Measurements from ENCODE around the gene MCC.
A peak's percentile ranks its signal among the peaks of the same experiment; 100 is the strongest.

Gene MCC

GRCh38 chr5:113512341-113512740 is 24.1 kb upstream of the MCC start:
- POLR2A ChIA-PET, result no interaction called here
- TF ChIP-seq CTCF (IDR thresholded peaks at IDR 0.05; ENCODE audit: insufficient read depth, low read length, missing control alignments), result no peak
- CTCF ChIA-PET, result interaction anchor here (0.7 to 9.2 kb wide), 15 partner anchors 8 to 517 kb away, joined by 3 to 147 read pairs (median 4); no protein-coding TSS in a partner anchor
- H3K4me3 ChIP-seq (ENCODE audit: low read depth, low read length), result no peak overlapping the region
- DNase-seq (ENCODE audit: low read depth, low spot score), result no peak

GRCh38 chr5:113510836-113511451 is 22.7 kb upstream of the MCC start:
- peak; percentile 32 for TF ChIP-seq CTCF (IDR thresholded peaks at IDR 0.05; ENCODE audit: insufficient read depth, low read length, missing control alignments)
- no peak overlapping the region for H3K4me3 ChIP-seq (ENCODE audit: low read depth, low read length)
- ChIA-PET CTCF (interaction anchor here (0.6 to 9.2 kb wide), 28 partner anchors 9 to 629 kb away, joined by 3 to 147 read pairs (median 4); partner anchors contain the start of genes DCP2 and MCC), POLR2A (no interaction called here)
- no peak for DNase-seq (ENCODE audit: low read depth, low spot score)

DNA sequence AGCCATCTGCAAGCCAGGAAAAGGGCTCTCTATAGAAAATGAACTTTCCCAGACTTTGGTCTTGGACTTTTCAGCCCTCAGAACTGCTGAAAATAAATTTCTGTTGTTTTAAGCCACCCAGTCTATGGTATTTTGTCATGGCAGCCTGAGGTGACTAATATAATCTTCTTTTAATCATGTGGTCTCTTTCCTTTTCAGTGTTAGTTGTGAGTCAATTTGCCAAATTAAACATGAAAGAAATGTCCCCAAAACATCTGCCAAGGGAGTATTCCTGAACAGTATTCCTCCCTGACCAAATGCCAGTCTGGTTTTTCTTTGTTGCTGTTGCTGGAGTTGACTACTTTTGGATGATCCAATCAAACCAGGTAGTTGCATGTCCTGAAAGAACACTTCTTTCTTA is 20.5 kb upstream of the MCC start:
- DNase-seq (ENCODE audit: low read depth, low spot score), result no peak
- POLR2A ChIA-PET, result no interaction called here
- CTCF ChIA-PET, result interaction anchor here (4.8 to 9.2 kb wide), 2 partner anchors 133 to 513 kb away, joined by 33 to 147 read pairs; no protein-coding TSS in a partner anchor
- H3K4me3 ChIP-seq (ENCODE audit: low read depth, low read length), result no peak overlapping the region
- no peak for TF ChIP-seq CTCF (IDR thresholded peaks at IDR 0.05; ENCODE audit: insufficient read depth, low read length, missing control alignments)

GRCh38 chr5:113507601-113508000 is 19.3 kb upstream of the MCC start:
- H3K4me3 ChIP-seq (ENCODE audit: low read depth, low read length), result no peak overlapping the region
- no peak for DNase-seq (ENCODE audit: low read depth, low spot score)
- ChIA-PET CTCF (interaction anchor here (1.0 to 1.5 kb wide), 2 partner anchors 511 to 512 kb away, joined by 3 to 6 read pairs; no protein-coding TSS in a partner anchor), POLR2A (no interaction called here)
- TF ChIP-seq CTCF (IDR thresholded peaks at IDR 0.05; ENCODE audit: insufficient read depth, low read length, missing control alignments), result no peak

DNA sequence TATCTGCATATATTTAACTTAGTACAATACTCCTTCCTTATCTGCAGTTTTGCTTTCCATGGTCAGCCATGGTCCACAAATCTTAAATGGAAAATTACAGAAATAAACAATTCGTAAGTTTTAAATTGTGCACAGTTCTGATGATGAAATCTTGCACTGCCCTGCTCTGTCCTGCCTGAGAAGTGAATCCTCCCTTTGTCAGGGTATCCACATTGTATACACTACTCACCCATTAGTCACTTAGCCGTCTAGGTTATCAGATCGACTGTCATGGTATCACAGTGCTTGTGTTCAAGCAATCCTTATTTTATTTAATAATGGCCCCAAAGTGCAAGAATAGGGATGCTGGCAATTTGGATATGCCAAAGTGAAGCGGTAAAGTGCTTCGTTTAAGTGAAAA is 16.9 kb upstream of the MCC start:
- ChIA-PET CTCF (interaction anchor here (0.9 kb wide), 2 partner anchors 125 to 509 kb away, joined by 3 to 8 read pairs; no protein-coding TSS in a partner anchor), POLR2A (no interaction called here)
- DNase-seq (ENCODE audit: low read depth, low spot score), result no peak
- no peak for TF ChIP-seq CTCF (IDR thresholded peaks at IDR 0.05; ENCODE audit: insufficient read depth, low read length, missing control alignments)
- H3K4me3 ChIP-seq (ENCODE audit: low read depth, low read length), result no peak overlapping the region

- POLR2A ChIA-PET, result no interaction called here
- CTCF ChIA-PET, result interaction anchor here (0.8 to 3.8 kb wide), 3 partner anchors 9 to 507 kb away, joined by 3 to 19 read pairs (median 4); partner anchors contain the start of gene YTHDC2
- no peak overlapping the region for H3K4me3 ChIP-seq (ENCODE audit: low read depth, low read length)
- DNase-seq (ENCODE audit: low read depth, low spot score), result no peak
- TF ChIP-seq CTCF (IDR thresholded peaks at IDR 0.05; ENCODE audit: insufficient read depth, low read length, missing control alignments), result no peak
Measured at GRCh38 chr5:113503146-113503545, 14.9 kb upstream of the MCC start.
